Caki2 (cell line): ENCODE data around the gene DHRS11. TPM values are rescaled to one million over a fixed set of nuclear protein-coding genes. Genes with fewer than 3 reads are reported as not detected.

Experiments
- DNase-seq: peaks from one replicate; pipeline ENCODE4 v3.0.0-alpha.2; 2015; ENCODE audit warnings: low read depth
- in situ Hi-C: cut with HindIII; loops from 2 replicates; pipeline ENCODE4 v1.10.0; 2016; ENCODE audit warnings: low sequenced_read_pairs, low pct_unique_long_range_greater_than_20kb, mixed read lengths
- total RNA-seq: library from RNA; depleted of rRNA; stranded (reverse); fragments of >200 nt; shearing (Covaris generic); gene quantifications from 2 replicates; pipeline ENCODE4 v1.2.3, GENCODE V29; 2014; ENCODE audit warnings: low replicate concordance

The DHRS11 gene
- total RNA-seq, 1 experiment from 2014 or later = 27.8 TPM

- no peak for DNase-seq
- in situ Hi-C loops = no loop called here
These were observed 17.8 kb downstream of the DHRS11 start for GRCh38 chr17:36609498-36609862.

- DNase-seq = no peak
- in situ Hi-C loops = no loop called here
These were observed 18.8 kb downstream of the DHRS11 start for GRCh38 chr17:36610474-36610873.

GRCh38 chr17:36611345-36612072, 19.8 kb downstream of the DHRS11 start:
- in situ Hi-C loops = no loop called here
- peak; percentile 51 for DNase-seq

- no peak for DNase-seq
- in situ Hi-C loops = no loop called here
These were observed 20.6 kb downstream of the DHRS11 start for GRCh38 chr17:36612323-36612722.

GRCh38 chr17:36613155-36613554, 21.5 kb downstream of the DHRS11 start:
- DNase-seq = no peak
- in situ Hi-C loops = no loop called here

GRCh38 chr17:36614081-36614480, 22.4 kb downstream of the DHRS11 start:
- in situ Hi-C loops = no loop called here

GRCh38 chr17:36614933-36615332, 23.3 kb downstream of the DHRS11 start:
- in situ Hi-C loops = no loop called here

More at GRCh38 chr17:36614081-36614480, 22.4 kb downstream of the DHRS11 start:
- no peak for DNase-seq

GRCh38 chr17:36616061-36617029, 24.7 kb downstream of the DHRS11 start:
- DNase-seq = peak; percentile 50
- in situ Hi-C loops = no loop called here

More at GRCh38 chr17:36614933-36615332, 23.3 kb downstream of the DHRS11 start:
- no peak for DNase-seq

- DNase-seq = no peak
- in situ Hi-C loops = no loop called here
These were observed 26.1 kb downstream of the DHRS11 start for GRCh38 chr17:36617773-36618172.

GRCh38 chr17:36623281-36623680, 31.6 kb downstream of the DHRS11 start:
- in situ Hi-C loops = no loop called here
- no peak for DNase-seq

GRCh38 chr17:36625188-36625587, 33.5 kb downstream of the DHRS11 start:
- DNase-seq = no peak
- in situ Hi-C loops = no loop called here

- in situ Hi-C loops = no loop called here
- DNase-seq = no peak
These were observed 35.4 kb downstream of the DHRS11 start for GRCh38 chr17:36627101-36627500.

GRCh38 chr17:36628576-36628975, 36.9 kb downstream of the DHRS11 start:
- in situ Hi-C loops = no loop called here
- DNase-seq = no peak

- in situ Hi-C loops = no loop called here
- DNase-seq = peak; percentile 67
These were observed 37.7 kb downstream of the DHRS11 start for GRCh38 chr17:36629252-36629847.

GRCh38 chr17:36629970-36630502, 38.4 kb downstream of the DHRS11 start:
- in situ Hi-C loops = no loop called here
- no peak for DNase-seq

GRCh38 chr17:36631022-36631421, 39.3 kb downstream of the DHRS11 start:
- no peak for DNase-seq
- in situ Hi-C loops = no loop called here

GRCh38 chr17:36632916-36633771, 41.5 kb downstream of the DHRS11 start:
- DNase-seq = no peak
- in situ Hi-C loops = no loop called here

- DNase-seq = no peak
- in situ Hi-C loops = no loop called here
These were observed 48.7 kb downstream of the DHRS11 start for GRCh38 chr17:36640346-36640745.
